Activated T-helper 17 cell treated with anti-CD3 and anti-CD28 coated beads, Interleukin-2, amount 50 U/mL, for 72 hours (primary cell): ENCODE measurements around the gene GNA12. TPM values are rescaled to one million over a fixed set of nuclear protein-coding genes. Genes with fewer than 3 reads are reported as not detected.
"Not testable (repeated sequence)": the region's sequence is repeated elsewhere in the genome, so short reads cannot be mapped to it uniquely, and the experiment has no call there.

ENCODE experiments used
- ATAC-seq: fragments of 150-1000 bp; cut with Tn5 transposase; replicated peaks from 2 replicates; pipeline ENCODE4 v1.10.0; 2021; ENCODE audit warnings: mild to moderate bottlenecking, moderate library complexity
- H3K27ac Mint-ChIP-seq: one replicate; pipeline ENCODE4 v1.8.0; 2022; ENCODE audit warnings: mixed read lengths
- H3K27me3 Mint-ChIP-seq: one replicate; pipeline ENCODE4 v1.8.0; 2022; ENCODE audit warnings: mixed read lengths
- H3K36me3 Mint-ChIP-seq: one replicate; pipeline ENCODE4 v1.8.0; 2022; ENCODE audit warnings: low read depth, mild to moderate bottlenecking, mixed read lengths
- H3K4me1 Mint-ChIP-seq: one replicate; pipeline ENCODE4 v1.8.0; 2022; ENCODE audit warnings: mixed read lengths
- H3K4me3 Mint-ChIP-seq: one replicate; pipeline ENCODE4 v1.8.0; 2022; ENCODE audit warnings: mild to moderate bottlenecking, mixed read lengths
- H3K9me3 Mint-ChIP-seq: one replicate; pipeline ENCODE4 v1.8.0; 2022; ENCODE audit warnings: mixed read lengths
- total RNA-seq, 2 donors: library from RNA; stranded (reverse); gene quantifications; one replicate each; pipeline ENCODE4 v1.2.3, GENCODE V29; 2022

GNA12 gene
- total RNA-seq, 2 donors from 2014 or later, result 15.4 to 17.4 TPM

- peak overlapping the region; percentile 84 for H3K4me3 Mint-ChIP-seq
- H3K36me3 Mint-ChIP-seq, result no peaks in the 10 kb centered on the region
- ATAC-seq, result no peak
These were observed 135.4 kb downstream of the GNA12 start for GRCh38 chr7:2708547-2709310.

GRCh38 chr7:2708041-2708440, 136.1 kb downstream of the GNA12 start:
- no peaks in the 10 kb centered on the region for H3K27me3 Mint-ChIP-seq
- H3K9me3 Mint-ChIP-seq, result no peaks in the 10 kb centered on the region
- H3K4me3 Mint-ChIP-seq, result no peak overlapping the region
- no peak for ATAC-seq
- no peaks in the 10 kb centered on the region for H3K36me3 Mint-ChIP-seq
- no peak overlapping the region for H3K27ac Mint-ChIP-seq
- peaks cover 9% of the 10 kb centered on the region for H3K4me1 Mint-ChIP-seq

More at GRCh38 chr7:2708547-2709310, 135.4 kb downstream of the GNA12 start:
- Mint-ChIP-seq H3K27ac (no peak overlapping the region), H3K27me3 (no peaks in the 10 kb centered on the region), H3K4me1 (peaks cover 9% of the 10 kb centered on the region), H3K9me3 (no peaks in the 10 kb centered on the region)

GRCh38 chr7:2707481-2707880, 136.6 kb downstream of the GNA12 start:
- Mint-ChIP-seq H3K27me3 (no peaks in the 10 kb centered on the region), H3K4me1 (peaks cover 9% of the 10 kb centered on the region), H3K27ac (no peak overlapping the region), H3K9me3 (no peaks in the 10 kb centered on the region), H3K36me3 (no peaks in the 10 kb centered on the region), H3K4me3 (no peak overlapping the region)
- ATAC-seq, result no peak

- Mint-ChIP-seq H3K9me3 (no peaks in the 10 kb centered on the region), H3K27me3 (no peaks in the 10 kb centered on the region), H3K4me1 (peaks cover 9% of the 10 kb centered on the region)
These were observed 137.4 kb downstream of the GNA12 start for GRCh38 chr7:2706685-2707126.

GRCh38 chr7:2705371-2706096, 138.6 kb downstream of the GNA12 start:
- Mint-ChIP-seq H3K27ac (no peak overlapping the region), H3K36me3 (no peaks in the 10 kb centered on the region), H3K9me3 (no peaks in the 10 kb centered on the region), H3K27me3 (no peaks in the 10 kb centered on the region), H3K4me3 (no peak overlapping the region), H3K4me1 (peaks cover 3% of the 10 kb centered on the region)
- ATAC-seq, result no peak

More at GRCh38 chr7:2706685-2707126, 137.4 kb downstream of the GNA12 start:
- H3K36me3 Mint-ChIP-seq, result no peaks in the 10 kb centered on the region
- ATAC-seq, result no peak
- no peak overlapping the region for H3K4me3 Mint-ChIP-seq
- H3K27ac Mint-ChIP-seq, result no peak overlapping the region

GRCh38 chr7:2702594-2702957, 141.5 kb downstream of the GNA12 start:
- ATAC-seq, result no peak
- Mint-ChIP-seq H3K9me3 (no peaks in the 10 kb centered on the region), H3K27ac (no peak overlapping the region), H3K27me3 (no peaks in the 10 kb centered on the region), H3K4me1 (peaks cover 18% of the 10 kb centered on the region), H3K4me3 (no peak overlapping the region), H3K36me3 (no peaks in the 10 kb centered on the region)

GRCh38 chr7:2701832-2702593, 142.1 kb downstream of the GNA12 start:
- Mint-ChIP-seq H3K9me3 (no peaks in the 10 kb centered on the region), H3K27ac (no peak overlapping the region), H3K4me3 (no peak overlapping the region), H3K27me3 (no peaks in the 10 kb centered on the region), H3K4me1 (peaks cover 18% of the 10 kb centered on the region), H3K36me3 (no peaks in the 10 kb centered on the region)
- no peak for ATAC-seq

GRCh38 chr7:2701424-2701823, 142.7 kb downstream of the GNA12 start:
- Mint-ChIP-seq H3K36me3 (no peaks in the 10 kb centered on the region), H3K27me3 (no peaks in the 10 kb centered on the region), H3K4me1 (peaks cover 18% of the 10 kb centered on the region), H3K4me3 (no peak overlapping the region), H3K27ac (no peak overlapping the region), H3K9me3 (no peaks in the 10 kb centered on the region)
- no peak for ATAC-seq

- ATAC-seq, result no peak
- no peaks in the 10 kb centered on the region for H3K36me3 Mint-ChIP-seq
- no peak overlapping the region for H3K27ac Mint-ChIP-seq
- no peak overlapping the region for H3K4me3 Mint-ChIP-seq
- H3K9me3 Mint-ChIP-seq, result no peaks in the 10 kb centered on the region
- H3K27me3 Mint-ChIP-seq, result no peaks in the 10 kb centered on the region
- H3K4me1 Mint-ChIP-seq, result peaks cover 18% of the 10 kb centered on the region
These were observed 143.8 kb downstream of the GNA12 start for GRCh38 chr7:2700141-2700850.

- no peaks in the 10 kb centered on the region for H3K36me3 Mint-ChIP-seq
- peaks cover 18% of the 10 kb centered on the region for H3K4me1 Mint-ChIP-seq
- peak overlapping the region; percentile 65 for H3K4me3 Mint-ChIP-seq
- ATAC-seq, result no peak
- no peaks in the 10 kb centered on the region for H3K9me3 Mint-ChIP-seq
- no peaks in the 10 kb centered on the region for H3K27me3 Mint-ChIP-seq
- peak overlapping the region; percentile 62 for H3K27ac Mint-ChIP-seq
These were observed 144.9 kb downstream of the GNA12 start for GRCh38 chr7:2699289-2699620.

GRCh38 chr7:2698581-2699288, 145.4 kb downstream of the GNA12 start:
- Mint-ChIP-seq H3K9me3 (no peaks in the 10 kb centered on the region), H3K36me3 (no peaks in the 10 kb centered on the region), H3K27me3 (no peaks in the 10 kb centered on the region), H3K4me1 (peaks cover 18% of the 10 kb centered on the region), H3K4me3 (peak overlapping the region; percentile 65), H3K27ac (peak overlapping the region; percentile 62)
- peak; percentile 90 for ATAC-seq

- not testable (repeated sequence) for ATAC-seq, H3K9me3 Mint-ChIP-seq, H3K27ac Mint-ChIP-seq, H3K27me3 Mint-ChIP-seq, H3K36me3 Mint-ChIP-seq, H3K4me1 Mint-ChIP-seq, H3K4me3 Mint-ChIP-seq
These were observed 150.0 kb downstream of the GNA12 start for GRCh38 chr7:2694122-2694436.

GRCh38 chr7:2693420-2694121, 150.5 kb downstream of the GNA12 start:
- ATAC-seq, H3K9me3 Mint-ChIP-seq, H3K4me1 Mint-ChIP-seq, H3K4me3 Mint-ChIP-seq, H3K27ac Mint-ChIP-seq, H3K36me3 Mint-ChIP-seq: not testable (repeated sequence)
- peaks cover 13% of the 10 kb centered on the region for H3K27me3 Mint-ChIP-seq
